GM12874 (cell line): ENCODE data around the gene MBD6.

ENCODE experiments used
- TF ChIP-seq, protein P1 (sequence below): IDR thresholded peaks from 2 replicates; pipeline ENCODE4 v1.5.1; 2011; ENCODE audit warnings: low read depth, mild to moderate bottlenecking, control low read depth, low read length, moderate library complexity; ENCODE audit not compliant: insufficient read depth

MBD6 gene

DNA sequence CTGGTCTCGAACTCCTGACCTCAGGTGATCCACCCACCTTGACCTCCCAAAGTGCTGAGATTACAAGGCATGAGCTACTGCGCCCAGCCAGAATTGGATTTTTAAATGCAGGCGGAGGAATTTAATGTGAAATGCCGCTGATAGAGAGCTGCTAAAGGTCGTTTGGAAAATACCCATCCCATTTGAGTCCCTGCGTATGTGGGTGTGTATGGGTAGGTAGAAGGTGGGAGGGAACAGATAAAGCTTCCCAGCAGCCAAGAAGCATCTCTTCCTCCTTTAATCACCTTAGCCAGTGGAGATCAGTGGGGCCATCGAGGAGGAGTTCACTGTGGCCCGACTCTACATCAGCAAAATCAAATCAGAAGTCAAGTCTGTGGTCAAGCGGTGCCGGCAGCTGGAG lies 52.2 kb downstream of the MBD6 start:
- TF ChIP-seq, protein P1, sequence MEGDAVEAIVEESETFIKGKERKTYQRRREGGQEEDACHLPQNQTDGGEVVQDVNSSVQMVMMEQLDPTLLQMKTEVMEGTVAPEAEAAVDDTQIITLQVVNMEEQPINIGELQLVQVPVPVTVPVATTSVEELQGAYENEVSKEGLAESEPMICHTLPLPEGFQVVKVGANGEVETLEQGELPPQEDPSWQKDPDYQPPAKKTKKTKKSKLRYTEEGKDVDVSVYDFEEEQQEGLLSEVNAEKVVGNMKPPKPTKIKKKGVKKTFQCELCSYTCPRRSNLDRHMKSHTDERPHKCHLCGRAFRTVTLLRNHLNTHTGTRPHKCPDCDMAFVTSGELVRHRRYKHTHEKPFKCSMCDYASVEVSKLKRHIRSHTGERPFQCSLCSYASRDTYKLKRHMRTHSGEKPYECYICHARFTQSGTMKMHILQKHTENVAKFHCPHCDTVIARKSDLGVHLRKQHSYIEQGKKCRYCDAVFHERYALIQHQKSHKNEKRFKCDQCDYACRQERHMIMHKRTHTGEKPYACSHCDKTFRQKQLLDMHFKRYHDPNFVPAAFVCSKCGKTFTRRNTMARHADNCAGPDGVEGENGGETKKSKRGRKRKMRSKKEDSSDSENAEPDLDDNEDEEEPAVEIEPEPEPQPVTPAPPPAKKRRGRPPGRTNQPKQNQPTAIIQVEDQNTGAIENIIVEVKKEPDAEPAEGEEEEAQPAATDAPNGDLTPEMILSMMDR, result no peak

DNA sequence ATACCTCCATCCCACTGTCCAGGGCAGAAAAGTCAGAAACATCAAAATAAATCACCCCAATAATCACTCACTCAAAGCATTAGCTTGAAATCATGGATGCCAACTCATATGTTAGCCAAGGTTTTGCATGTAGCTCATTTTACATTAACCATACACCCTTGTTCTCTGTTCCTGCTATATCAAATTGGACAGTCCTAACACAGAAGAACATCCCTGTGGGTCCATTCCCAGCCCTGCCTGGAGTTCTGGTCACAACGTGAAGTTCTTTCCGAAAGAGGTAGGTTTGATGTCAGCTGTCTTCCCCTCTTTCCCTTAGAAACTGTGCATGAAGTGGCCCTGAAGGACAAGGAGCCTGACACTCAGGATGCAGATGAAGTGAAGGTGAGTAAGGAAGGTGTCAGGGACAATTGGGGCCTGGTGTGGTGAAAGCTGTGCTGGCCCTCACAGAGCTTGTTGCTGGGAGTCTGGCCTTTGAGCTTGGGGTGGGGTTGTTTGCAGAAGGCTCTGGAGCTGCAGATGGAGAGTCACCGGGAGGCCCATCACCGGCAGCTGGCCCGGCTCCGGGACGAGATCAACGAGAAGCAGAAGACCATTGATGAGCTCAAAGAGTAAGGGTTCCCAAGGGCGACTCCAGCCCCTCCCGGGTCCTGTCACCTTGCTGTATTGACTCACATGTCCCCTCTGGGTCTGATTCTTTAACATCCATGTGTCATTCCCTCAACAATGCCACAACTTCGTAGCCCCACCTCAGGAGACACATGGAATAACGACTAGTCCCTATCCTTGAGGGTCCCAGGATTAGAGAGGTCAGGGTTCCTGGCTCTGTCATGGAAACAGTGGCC lies 53.4 kb downstream of the MBD6 start:
- TF ChIP-seq, protein P1, result no peak

DNA sequence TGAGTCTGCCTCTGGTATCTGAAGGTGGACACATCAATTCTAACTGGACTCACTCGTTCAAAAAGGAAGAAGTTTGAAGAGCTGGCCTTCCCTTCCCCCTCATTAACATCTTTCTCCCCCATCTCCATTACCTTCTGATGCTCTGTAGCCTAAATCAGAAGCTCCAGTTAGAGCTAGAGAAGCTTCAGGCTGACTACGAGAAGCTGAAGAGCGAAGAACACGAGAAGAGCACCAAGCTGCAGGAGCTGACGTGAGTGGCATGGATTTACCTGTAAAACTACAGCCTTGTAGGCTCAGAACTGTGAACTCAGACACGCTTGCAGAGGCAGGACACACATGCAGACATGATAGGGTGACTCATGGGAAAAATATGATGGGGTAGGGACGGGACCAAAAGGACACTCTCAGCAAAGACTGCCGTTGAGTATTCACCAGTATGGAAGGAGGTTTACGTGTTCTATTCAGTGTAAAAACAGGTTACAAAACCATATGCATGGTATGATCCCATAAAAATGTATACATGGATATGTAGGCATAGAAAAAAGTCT lies 54.1 kb downstream of the MBD6 start:
- TF ChIP-seq, protein P1, result no peak

DNA sequence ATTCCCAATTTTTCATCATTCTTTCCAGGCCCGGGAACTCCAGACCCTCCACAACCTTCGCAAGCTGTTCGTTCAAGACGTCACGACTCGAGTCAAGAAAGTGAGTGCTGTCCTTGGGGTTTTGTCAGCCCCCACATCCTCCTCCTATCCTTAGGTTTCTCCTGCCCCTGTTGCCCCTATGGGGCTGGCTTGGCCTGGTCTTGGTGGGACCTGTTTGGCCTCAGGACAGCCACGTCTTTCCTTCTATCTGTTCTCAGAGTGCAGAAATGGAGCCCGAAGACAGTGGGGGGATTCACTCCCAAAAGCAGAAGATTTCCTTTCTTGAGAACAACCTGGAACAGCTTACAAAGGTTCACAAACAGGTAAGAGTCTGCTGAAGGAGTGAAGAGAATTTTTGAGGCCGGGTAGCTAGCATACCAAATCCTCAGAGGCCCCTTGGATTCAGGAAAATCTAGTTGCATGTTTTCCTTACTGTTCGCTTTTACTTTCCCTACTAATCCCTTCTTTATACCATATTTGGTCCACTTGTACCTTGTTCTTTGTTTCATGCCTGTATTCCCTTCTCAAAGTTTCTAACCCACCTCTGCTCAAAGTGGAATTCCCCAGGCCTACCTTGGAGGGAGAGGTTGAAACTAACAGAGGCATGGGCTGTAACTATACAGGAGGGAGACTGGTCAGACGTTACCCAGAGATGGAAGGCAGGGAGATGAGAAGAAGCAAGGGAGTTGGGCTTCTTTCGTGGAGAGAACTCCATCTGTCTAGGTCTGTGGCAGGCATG lies 55.5 kb downstream of the MBD6 start:
- TF ChIP-seq, protein P1, result no peak

DNA sequence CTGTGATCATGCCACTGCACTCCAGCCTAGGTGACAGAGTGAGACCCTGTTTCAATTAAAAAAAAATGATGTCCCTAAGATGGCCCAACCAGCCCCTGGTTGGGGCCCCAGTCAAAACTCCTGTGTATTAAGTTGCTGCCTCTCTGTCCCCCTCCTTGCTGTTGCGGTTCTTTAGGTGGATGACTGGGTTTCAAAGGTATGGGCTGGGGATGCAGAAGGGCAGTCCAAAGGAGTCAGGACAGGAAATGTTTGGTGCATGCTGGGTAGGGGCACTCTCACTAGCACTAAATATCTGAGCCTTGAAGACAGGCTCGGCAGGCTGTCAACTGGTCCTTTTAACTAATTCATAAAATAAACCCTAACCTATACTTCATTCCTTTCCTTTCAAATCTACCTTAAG lies 56.4 kb downstream of the MBD6 start:
- TF ChIP-seq, protein P1, result no peak
